LoVo (cell line): Measurements from ENCODE around the gene CDH1.
"Not testable (repeated sequence)": the region's sequence is repeated elsewhere in the genome, so short reads cannot be mapped to it uniquely, and the experiment has no call there.

Experiments used
- DNase-seq: peaks from one replicate; pipeline ENCODE4 v3.0.0-alpha.2; 2016; ENCODE audit warnings: low spot score

CDH1 gene

GRCh38 chr16:68762996-68763756 lies 26.1 kb downstream of the CDH1 start:
- no peak for DNase-seq

DNA sequence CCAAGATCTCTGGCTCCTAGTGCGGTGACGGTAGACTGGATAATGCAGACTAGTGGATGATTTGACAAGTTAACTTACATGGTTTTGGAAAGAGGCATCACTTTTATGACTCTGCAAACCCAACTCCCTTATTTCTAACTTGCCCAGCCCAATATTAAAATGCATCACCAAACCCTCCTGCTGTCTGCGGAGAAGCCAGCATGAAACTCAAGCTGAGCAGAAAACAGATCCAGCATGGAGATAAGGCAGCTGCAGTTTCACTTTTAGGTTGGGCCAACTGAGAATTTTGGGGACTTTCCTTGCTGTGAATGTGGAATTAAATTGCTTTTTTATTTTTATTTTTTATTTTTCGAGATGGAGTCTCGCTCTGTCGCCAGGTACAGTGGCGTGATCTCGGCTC lies 27.8 kb downstream of the CDH1 start:
- DNase-seq: no peak

DNA sequence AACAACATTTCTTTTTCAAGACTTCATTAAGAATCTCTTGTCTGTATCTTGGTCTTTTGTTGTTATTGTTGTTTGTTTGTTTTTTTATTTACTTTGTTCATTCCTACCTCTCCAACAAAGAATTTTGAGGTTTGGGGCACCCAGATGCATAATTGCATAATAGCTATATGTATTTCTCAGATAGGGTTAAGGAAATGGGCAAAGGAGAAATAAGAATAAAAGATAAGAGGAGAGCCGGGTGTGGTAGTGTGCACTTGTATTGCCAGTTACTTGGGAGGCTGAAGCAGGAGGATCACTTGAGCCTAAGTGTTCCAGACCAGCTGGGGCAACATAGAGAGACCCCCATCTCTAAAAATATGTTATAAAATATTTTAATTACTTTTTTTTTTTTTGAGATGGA lies 30.5 kb downstream of the CDH1 start:
- DNase-seq: no peak

GRCh38 chr16:68768175-68768574 lies 31.1 kb downstream of the CDH1 start:
- no peak for DNase-seq

DNA sequence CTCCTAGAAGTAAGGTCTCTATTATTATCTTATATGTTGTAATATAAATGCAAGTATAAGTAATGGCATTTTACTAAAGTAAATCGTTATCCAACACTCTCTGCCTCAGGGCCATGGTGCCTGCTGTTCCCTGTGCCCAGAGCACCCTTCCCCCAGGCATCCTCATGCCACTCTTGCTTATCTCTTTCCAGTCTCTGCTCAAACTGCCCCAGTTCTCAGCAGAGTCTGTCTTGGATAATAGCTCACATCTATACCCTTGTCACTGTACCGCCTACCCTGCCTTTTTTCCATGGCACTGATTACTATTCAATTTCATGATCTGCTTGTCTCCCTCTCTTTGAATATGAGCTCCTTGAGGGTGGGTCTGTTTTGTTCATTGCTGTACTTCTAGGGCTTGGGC lies 31.7 kb downstream of the CDH1 start:
- no peak for DNase-seq

- DNase-seq: no peak
These were observed 33.6 kb downstream of the CDH1 start for GRCh38 chr16:68770671-68771070.

- no peak for DNase-seq
These were observed 35.1 kb downstream of the CDH1 start for GRCh38 chr16:68772030-68772681.

GRCh38 chr16:68772871-68773270 lies 35.8 kb downstream of the CDH1 start:
- DNase-seq: no peak

GRCh38 chr16:68774982-68775634 lies 38.0 kb downstream of the CDH1 start:
- no peak for DNase-seq

GRCh38 chr16:68776821-68777485 lies 39.9 kb downstream of the CDH1 start:
- DNase-seq: no peak

DNA sequence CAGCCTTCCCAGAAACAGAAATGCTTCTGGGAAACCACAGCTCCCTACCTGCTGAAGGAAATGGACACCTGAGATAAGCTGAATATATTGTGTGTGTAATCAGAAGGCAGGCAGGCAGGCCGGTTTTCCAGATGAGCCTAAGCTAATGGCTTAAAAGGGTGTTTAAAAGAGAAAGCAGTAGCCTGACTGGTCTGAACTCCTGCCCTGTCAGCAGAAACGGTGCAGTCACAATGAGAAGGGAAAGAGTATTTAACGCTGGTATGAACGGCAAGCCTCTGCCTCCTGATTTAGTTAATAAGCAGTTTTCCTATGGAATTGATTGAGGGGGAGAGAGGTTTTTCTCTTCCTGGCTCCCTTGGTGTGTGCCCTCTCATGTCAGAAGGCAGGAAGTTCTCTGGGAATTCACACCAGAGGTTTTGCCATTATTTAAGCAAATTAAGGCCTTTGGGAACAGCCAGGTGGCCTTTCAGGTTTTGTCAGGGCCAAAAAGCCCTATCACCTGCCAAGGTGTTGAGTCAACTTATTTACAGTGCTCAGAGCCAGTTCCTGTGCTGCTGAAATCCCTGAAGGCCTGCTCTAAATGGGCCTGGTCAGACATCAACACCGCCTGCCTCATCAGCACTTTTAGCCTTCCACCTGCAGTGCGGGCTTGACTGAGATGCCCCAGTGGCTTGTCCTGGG lies 41.6 kb downstream of the CDH1 start:
- no peak for DNase-seq

DNA sequence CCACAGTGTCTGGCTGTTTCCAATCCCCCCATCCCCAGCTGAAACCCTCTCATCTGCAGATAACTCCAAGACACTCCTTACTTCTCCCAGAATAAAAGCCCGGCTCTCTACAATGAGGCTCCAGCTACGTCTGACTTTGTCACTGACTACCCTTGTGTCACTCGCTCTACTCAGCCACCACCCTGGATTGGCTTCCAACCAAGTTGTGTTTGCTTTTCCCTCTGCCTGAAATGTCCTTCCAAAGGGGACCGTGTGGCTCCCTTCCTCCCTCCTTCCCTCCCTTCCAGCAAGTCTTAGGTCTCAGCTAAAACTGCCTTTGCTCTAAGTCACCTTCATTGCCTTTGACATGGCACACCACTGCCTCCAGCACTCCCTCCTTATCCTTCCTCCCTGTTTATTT lies 42.8 kb downstream of the CDH1 start:
- no peak for DNase-seq

- no peak for DNase-seq
These were observed 44.7 kb downstream of the CDH1 start for GRCh38 chr16:68781784-68782183.

DNA sequence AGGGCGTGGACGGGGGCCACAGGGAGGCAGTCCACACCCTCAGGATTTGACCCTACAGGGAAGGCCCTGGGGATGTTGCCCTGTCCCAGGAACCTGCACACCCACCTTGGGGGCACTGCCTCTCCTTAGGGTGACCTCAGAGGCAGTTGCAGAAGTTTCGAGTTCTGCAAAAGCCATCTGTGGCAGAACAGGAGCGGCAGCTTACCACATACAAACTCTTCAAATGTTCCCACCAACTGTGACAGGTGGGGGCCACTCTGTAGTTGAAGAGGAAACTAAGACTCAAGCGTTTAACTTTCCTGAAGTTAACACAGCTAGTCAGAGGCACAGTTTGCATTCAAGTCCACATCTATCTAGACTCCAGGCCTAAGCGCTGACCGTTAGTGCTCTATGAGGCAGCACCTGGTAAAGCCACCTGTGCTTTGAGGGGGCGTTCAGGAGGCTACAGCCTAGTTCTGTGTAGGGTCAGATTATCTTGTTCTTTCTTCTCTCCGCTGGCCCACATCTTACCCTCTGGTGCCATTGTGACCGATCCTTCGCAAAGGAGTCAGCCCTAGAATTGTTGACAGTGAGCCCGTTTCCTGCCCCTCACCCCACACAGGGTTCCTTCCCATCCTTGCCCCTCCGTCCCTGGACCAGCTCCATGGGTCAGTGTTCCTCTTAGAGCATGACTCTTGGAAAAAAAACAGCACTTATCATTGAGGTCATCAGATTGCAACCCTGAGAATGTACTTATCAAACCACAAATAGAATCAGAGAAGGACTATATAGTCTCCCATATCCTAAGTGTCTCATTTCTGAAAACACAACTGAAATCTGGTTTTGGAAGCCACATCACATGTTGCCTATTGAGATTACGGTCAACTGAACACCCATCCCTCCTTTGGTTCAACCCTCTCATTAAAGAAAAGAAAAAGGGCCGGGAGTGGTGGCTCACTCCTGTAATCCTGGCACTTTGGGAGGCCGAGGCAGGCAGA lies 45.4 kb downstream of the CDH1 start:
- DNase-seq: no peak

DNA sequence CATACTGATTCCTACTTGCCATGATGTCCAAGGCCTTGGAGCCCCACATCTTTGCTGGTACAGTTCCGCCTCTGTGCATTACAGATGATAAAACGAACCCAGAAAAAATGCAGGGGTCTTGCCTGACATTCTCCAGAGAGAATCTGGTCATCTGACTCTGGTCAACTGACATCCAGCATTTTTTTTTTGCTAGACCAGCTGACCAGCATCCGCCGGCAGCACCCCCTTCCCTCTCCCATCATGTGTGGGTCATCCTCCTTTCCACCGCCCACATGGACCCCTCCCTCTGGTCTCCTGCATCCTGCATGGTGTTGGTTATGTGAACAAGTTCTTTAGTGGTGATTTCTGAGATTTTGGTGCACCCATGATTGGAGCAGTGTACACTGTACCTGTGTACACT lies 47.1 kb downstream of the CDH1 start:
- DNase-seq: no peak

DNA sequence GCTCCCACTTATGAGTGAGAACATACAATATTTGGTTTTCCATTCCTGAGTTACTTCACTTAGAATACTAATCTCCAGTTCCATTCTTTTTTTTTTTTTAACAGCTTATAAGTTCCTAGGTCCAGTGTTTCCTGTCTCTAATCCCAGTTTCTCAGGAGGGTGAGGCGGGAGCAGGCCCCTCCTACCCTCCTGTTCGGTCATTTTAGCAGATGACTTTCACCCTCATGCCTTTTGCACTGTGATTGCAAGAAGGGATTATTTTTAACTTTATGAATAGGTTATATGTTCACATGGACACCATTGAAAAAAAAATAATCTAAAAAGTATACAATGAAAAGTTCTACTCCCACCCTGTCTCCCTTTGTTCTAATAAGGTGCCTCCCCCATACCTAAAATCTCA lies 47.6 kb downstream of the CDH1 start:
- DNase-seq: no peak

DNA sequence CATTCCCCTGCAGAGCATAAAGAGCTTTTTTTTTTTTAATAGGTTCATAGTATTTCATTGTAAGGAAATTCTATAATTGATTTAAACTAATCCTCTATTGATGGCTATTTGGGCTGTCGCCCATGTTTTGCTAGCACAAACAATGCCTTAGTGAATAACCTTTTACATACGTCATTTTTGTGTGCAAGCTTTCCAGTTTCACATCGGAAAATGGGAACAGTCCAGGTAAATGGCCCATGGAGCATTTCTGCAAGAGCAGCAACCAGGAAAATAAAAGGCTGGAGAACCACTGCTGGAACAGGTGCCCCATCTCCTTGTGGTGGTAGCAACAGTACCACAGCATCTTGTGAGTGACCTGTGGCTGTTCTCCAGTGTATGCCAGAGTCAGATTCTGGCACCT lies 48.6 kb downstream of the CDH1 start:
- DNase-seq: no peak

DNA sequence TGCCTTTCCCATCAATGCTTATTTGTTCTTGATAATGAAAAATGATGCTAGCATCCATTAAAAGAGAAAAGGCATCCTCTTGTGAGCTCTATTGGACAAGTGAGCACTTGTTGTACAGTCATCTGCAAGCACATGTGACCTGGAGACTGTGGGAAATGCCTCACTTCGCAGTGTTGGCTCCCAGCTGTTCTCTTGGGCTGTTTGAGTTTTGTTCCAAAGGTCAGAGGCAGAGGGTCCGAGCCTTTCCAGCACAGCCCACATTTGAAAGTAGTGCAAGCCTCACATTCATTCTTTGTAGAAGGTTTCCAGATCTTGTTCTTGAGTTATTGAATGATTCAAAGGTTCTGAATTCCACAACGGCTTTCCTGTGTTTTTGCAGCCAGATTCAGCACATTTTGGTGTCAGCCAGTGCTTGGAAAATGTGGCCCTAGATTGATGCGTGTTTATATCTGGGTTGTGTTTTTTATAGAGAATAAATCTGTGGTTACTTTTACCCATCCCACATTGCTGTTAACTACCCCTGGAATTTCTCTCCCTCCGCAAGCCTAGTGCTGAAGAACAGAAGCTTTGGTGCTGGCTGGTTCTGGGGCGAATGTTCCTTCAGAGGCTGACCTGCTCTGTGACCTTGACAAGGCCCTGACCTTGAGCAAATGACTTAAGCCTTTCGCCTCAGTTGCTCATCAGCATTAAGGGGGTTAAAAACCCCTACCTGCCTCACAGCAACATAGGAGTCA lies 49.8 kb downstream of the CDH1 start:
- no peak for DNase-seq

DNA sequence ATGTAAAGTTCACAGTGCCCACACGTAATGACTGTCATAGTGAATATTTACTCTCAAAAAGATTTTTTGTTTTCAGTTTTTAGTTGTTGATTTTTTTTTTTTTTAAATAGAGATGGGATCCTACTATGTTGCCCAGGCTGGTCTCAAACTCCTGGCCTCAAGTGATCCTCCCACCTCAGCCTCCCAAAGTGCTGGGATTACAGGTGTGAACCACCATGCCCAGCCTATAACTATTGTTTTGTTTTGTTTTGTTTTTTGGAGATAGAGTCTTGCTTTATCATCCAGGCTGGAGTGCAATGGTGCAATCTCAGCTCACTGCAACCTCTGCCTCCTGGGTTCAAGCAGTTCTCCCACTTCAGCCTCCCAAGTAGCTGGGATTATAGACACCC lies 50.3 kb downstream of the CDH1 start:
- DNase-seq: not testable (repeated sequence)

DNA sequence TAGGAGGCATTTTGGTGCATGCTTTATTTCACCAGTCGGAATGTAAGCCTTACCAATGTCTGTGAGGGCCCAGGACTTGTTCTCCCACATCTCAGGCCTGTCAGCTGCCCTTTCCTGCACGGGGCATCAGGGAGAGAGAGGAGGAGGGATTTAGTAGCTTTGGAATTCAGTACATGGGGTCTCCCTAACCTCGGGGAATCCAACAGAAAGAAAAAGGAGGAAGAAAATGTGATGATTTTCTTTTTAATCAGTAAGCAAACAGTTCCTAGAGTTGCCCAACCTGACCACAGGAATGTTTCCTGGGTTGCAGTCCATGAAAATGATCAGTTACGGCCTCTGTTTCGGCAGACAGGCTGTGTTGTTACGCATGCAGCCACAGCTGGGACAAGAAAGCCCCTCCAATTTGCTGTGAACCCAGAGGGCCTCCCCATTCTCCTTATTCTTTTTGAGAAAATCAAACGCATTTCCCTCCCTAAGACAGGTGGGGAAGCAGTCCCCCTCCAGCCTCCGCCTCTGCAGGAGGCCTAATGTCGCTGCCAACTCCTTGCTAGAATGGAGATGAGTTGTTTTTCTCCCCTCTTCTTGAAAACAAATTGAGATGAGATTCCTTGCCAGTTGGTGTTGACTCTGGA lies 53.2 kb downstream of the CDH1 start:
- peak; percentile 51 for DNase-seq
